ENCODE data around the gene RASGEF1C.

GRCh38 chr5:180193749-180194375 is 15.1 kb downstream of the RASGEF1C start:
- no peak for TF ChIP-seq CTCF (IDR thresholded peaks at IDR 0.05)
- TF ChIP-seq POLR2A (IDR thresholded peaks at IDR 0.05) = no peak
